D721Med (cell line): Measurements from ENCODE around the gene IRS2.

Experiments used
- DNase-seq: peaks from one replicate; pipeline ENCODE4 v3.0.0; 2011; ENCODE audit warnings: low spot score; ENCODE audit not compliant: insufficient read length
- FAIRE-seq: peaks from 2 replicates; lab custom pipeline; 2011; peaks lifted over from hg19 to GRCh38; lab: Jason Lieb, UNC
- CTCF ChIP-seq: IDR thresholded peaks from 2 replicates; pipeline ENCODE4 v1.5.1; 2012; ENCODE audit warnings: mild to moderate bottlenecking, control low read depth; ENCODE audit not compliant: insufficient read depth; ENCODE audit errors: missing control alignments

The IRS2 gene

GRCh38 chr13:109717686-109718085 is 68.7 kb downstream of the IRS2 start:
- DNase-seq (no peak), FAIRE-seq (no peak)
- TF ChIP-seq CTCF, result no peak

GRCh38 chr13:109715902-109716301 is 70.5 kb downstream of the IRS2 start:
- FAIRE-seq (peak; percentile 16), DNase-seq (no peak)
- TF ChIP-seq CTCF, result no peak

- no peak for DNase-seq
- TF ChIP-seq CTCF, result no peak
- FAIRE-seq, result no peak
Measured at GRCh38 chr13:109713681-109714080, 72.7 kb downstream of the IRS2 start.

GRCh38 chr13:109712124-109712722 is 74.2 kb downstream of the IRS2 start:
- no peak for DNase-seq
- FAIRE-seq, result no peak
- TF ChIP-seq CTCF, result no peak

GRCh38 chr13:109707742-109708617 is 78.4 kb downstream of the IRS2 start:
- no peak for TF ChIP-seq CTCF
- DNase-seq (no peak), FAIRE-seq (no peak)

GRCh38 chr13:109707044-109707741 is 79.2 kb downstream of the IRS2 start:
- FAIRE-seq, result no peak
- TF ChIP-seq CTCF, result no peak
- no peak for DNase-seq
